DOHH2 (cell line): Measurements from ENCODE around the gene PDE4B.

Source experiments
- H3F3A ChIP-seq: fragments of 200-600 bp; sonication (generic), shearing (Covaris generic); 2 replicates; pipeline ENCODE4 v1.6.0; 2016; ENCODE audit warnings: antibody characterized with exemption, mild to moderate bottlenecking; ENCODE audit not compliant: control insufficient read depth, insufficient read depth
- H3K27ac ChIP-seq: fragments of 200-600 bp; sonication (generic); 2 replicates; pipeline ENCODE4 v1.5.1; 2014; ENCODE audit warnings: low read depth, mild to moderate bottlenecking, low read length, moderate library complexity
- H3K27me3 ChIP-seq: fragments of 200-600 bp; sonication (generic); 2 replicates; pipeline ENCODE4 v1.6.1; 2014; ENCODE audit warnings: mild to moderate bottlenecking, low read length, mixed read lengths; ENCODE audit not compliant: control insufficient read depth
- H3K36me3 ChIP-seq: fragments of 200-600 bp; sonication (generic); 2 replicates; pipeline ENCODE4 v1.6.1; 2014; ENCODE audit warnings: mild to moderate bottlenecking, low read length, moderate library complexity, mixed read lengths; ENCODE audit not compliant: control insufficient read depth
- H3K4me1 ChIP-seq: fragments of 200-600 bp; sonication (generic); 2 replicates; pipeline ENCODE4 v1.6.1; 2014; ENCODE audit warnings: mild to moderate bottlenecking, low read length, mixed read lengths; ENCODE audit not compliant: control insufficient read depth
- H3K4me2 ChIP-seq: fragments of 200-600 bp; sonication (generic); 2 replicates; pipeline ENCODE4 v1.6.0; 2014; ENCODE audit warnings: mild to moderate bottlenecking, low read length, moderate library complexity
- H3K4me3 ChIP-seq: fragments of 200-600 bp; sonication (generic); 2 replicates; pipeline ENCODE4 v1.5.1; 2014; ENCODE audit warnings: mild to moderate bottlenecking, low read length, mixed read lengths
- H3K79me2 ChIP-seq: fragments of 200-600 bp; sonication (generic); 2 replicates; pipeline ENCODE4 v1.6.1; 2014; ENCODE audit warnings: mild to moderate bottlenecking, low read length, mixed read lengths; ENCODE audit not compliant: control insufficient read depth
- H3K9me2 ChIP-seq: fragments of 200-600 bp; sonication (generic); replicated peaks from 2 replicates; pipeline ENCODE4 v1.6.1; 2014; ENCODE audit warnings: mild to moderate bottlenecking, low read length, mixed read lengths; ENCODE audit not compliant: control insufficient read depth
- H3K9me3 ChIP-seq: fragments of 200-600 bp; sonication (generic); 2 replicates; pipeline ENCODE4 v1.6.1; 2014; ENCODE audit warnings: antibody characterized with exemption, low read length, mixed read lengths; ENCODE audit not compliant: control insufficient read depth, insufficient read depth
- H4K20me1 ChIP-seq: fragments of 200-600 bp; sonication (generic); 2 replicates; pipeline ENCODE4 v1.6.0; 2014; ENCODE audit warnings: low read depth, mild to moderate bottlenecking, antibody characterized with exemption, low read length, moderate library complexity; ENCODE audit not compliant: control insufficient read depth, insufficient read depth
- CTCF ChIP-seq: fragments of 200-600 bp; sonication (generic); IDR thresholded peaks from one replicate; pipeline ENCODE4 v1.5.1; 2014; ENCODE audit warnings: antibody characterized with exemption, mild to moderate bottlenecking, low read depth, low read length; ENCODE audit not compliant: poor library complexity, severe bottlenecking
- EZH2phosphoT487 ChIP-seq: fragments of 200-600 bp; sonication (generic); IDR thresholded peaks from 2 replicates; pipeline ENCODE4 v1.6.1; 2017; ENCODE audit warnings: borderline replicate concordance, mild to moderate bottlenecking, antibody characterized with exemption, low read length, moderate library complexity, mixed read lengths

The PDE4B gene

GRCh38 chr1:66211521-66211920, 418.8 kb downstream of the PDE4B start:
- H4K20me1 ChIP-seq, result no peaks in the 10 kb centered on the region
- no peaks in the 10 kb centered on the region for H3F3A ChIP-seq
- no peaks in the 10 kb centered on the region for H3K36me3 ChIP-seq
- no peak overlapping the region for H3K4me2 ChIP-seq
- H3K9me2 ChIP-seq, result no peaks in the 10 kb centered on the region
- no peaks in the 10 kb centered on the region for H3K79me2 ChIP-seq
- no peaks in the 10 kb centered on the region for H3K4me1 ChIP-seq
- no peaks in the 10 kb centered on the region for H3K27me3 ChIP-seq
- no peak overlapping the region for H3K4me3 ChIP-seq
- H3K9me3 ChIP-seq, result no peaks in the 10 kb centered on the region
- TF ChIP-seq CTCF (no peak), EZH2phosphoT487 (no peak)
- H3K27ac ChIP-seq, result no peak overlapping the region

DNA sequence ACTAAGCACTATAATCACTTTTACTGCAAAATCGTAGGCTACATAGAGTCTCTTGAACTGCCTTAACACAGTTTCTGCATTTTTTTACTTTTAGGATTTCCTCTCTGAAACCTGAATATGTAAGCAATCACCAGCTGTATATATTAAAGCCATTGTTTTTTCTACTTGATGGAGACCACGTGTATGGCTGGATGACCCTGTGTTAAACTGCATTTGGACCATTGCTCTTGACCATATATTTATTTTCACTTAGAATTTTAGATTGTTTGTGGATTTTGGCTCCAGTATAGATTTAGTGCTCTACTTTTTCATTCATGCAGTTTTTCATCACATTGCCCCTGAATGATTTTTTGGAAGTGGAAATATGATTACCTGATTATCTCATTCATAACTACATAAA, 420.8 kb downstream of the PDE4B start:
- Histone ChIP-seq H4K20me1 (no peaks in the 10 kb centered on the region), H3K9me3 (no peaks in the 10 kb centered on the region), H3K9me2 (no peaks in the 10 kb centered on the region), H3K4me2 (no peak overlapping the region), H3K27me3 (no peaks in the 10 kb centered on the region), H3K4me3 (no peak overlapping the region), H3K36me3 (no peaks in the 10 kb centered on the region), H3K79me2 (no peaks in the 10 kb centered on the region), H3F3A (no peaks in the 10 kb centered on the region), H3K4me1 (no peaks in the 10 kb centered on the region), H3K27ac (no peak overlapping the region)
- TF ChIP-seq EZH2phosphoT487, result no peak
- TF ChIP-seq CTCF, result no peak

GRCh38 chr1:66214901-66215300, 422.2 kb downstream of the PDE4B start:
- no peaks in the 10 kb centered on the region for H4K20me1 ChIP-seq
- no peaks in the 10 kb centered on the region for H3K27me3 ChIP-seq
- no peaks in the 10 kb centered on the region for H3K9me2 ChIP-seq
- no peaks in the 10 kb centered on the region for H3K79me2 ChIP-seq
- H3K9me3 ChIP-seq, result no peaks in the 10 kb centered on the region
- no peak overlapping the region for H3K27ac ChIP-seq
- H3K4me1 ChIP-seq, result no peaks in the 10 kb centered on the region
- TF ChIP-seq CTCF, result no peak
- no peak for TF ChIP-seq EZH2phosphoT487
- no peak overlapping the region for H3K4me2 ChIP-seq
- H3K36me3 ChIP-seq, result no peaks in the 10 kb centered on the region
- no peak overlapping the region for H3K4me3 ChIP-seq
- no peaks in the 10 kb centered on the region for H3F3A ChIP-seq

DNA sequence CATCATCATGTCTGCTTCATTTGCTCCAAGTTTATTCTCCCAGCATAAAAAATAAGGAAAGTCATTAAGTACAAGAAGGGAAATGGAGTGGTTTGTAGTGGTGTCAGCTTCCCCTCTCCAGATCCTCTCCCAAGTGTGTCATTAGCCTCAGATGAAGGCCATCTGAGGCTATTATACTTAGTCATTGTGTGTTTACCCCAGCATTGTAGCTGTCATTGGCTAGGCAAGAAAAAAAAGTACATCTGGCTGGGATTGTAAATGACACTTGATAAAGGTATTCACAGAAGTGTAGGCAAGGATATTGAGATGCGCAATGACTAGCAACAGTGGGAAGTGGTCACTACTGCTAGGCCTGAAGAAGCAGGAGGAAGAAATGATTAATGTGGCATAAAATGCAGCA, 424.3 kb downstream of the PDE4B start:
- Histone ChIP-seq H3K27me3 (no peaks in the 10 kb centered on the region), H3K9me2 (no peaks in the 10 kb centered on the region), H3K4me2 (no peak overlapping the region), H3K27ac (no peak overlapping the region), H3F3A (no peaks in the 10 kb centered on the region), H3K79me2 (no peaks in the 10 kb centered on the region), H4K20me1 (no peaks in the 10 kb centered on the region), H3K4me1 (no peaks in the 10 kb centered on the region), H3K36me3 (no peaks in the 10 kb centered on the region), H3K9me3 (no peaks in the 10 kb centered on the region), H3K4me3 (no peak overlapping the region)
- TF ChIP-seq CTCF, result no peak
- TF ChIP-seq EZH2phosphoT487, result no peak
